ENCODE measurements around the gene COL12A1.

Gene COL12A1

DNA sequence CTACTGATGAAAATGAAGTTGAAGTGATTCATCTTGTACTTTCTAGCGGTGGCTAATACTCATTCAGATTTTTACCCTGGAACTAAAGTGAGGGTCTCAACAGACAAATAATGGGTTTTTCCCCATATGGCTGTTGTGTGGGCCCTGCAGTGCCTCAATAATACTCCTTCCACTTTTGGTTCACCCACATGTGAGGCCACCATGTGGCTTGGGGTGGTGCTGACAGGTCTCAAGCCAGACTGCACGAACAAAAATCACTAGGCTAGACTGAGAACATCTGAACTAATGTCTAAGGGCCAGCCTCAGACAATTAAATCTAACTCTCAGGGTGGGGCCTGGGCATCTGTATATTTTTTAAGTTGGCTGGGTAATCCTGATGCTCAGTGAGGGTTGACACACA is 7.9 kb upstream of the COL12A1 start:
- no peak for DNase-seq
- intact Hi-C loops (cut with DNase I): no loop called here

- no peak for DNase-seq
- intact Hi-C loops (cut with DNase I): no loop called here
Measured at GRCh38 chr6:75213112-75213511, 7.3 kb upstream of the COL12A1 start.

DNA sequence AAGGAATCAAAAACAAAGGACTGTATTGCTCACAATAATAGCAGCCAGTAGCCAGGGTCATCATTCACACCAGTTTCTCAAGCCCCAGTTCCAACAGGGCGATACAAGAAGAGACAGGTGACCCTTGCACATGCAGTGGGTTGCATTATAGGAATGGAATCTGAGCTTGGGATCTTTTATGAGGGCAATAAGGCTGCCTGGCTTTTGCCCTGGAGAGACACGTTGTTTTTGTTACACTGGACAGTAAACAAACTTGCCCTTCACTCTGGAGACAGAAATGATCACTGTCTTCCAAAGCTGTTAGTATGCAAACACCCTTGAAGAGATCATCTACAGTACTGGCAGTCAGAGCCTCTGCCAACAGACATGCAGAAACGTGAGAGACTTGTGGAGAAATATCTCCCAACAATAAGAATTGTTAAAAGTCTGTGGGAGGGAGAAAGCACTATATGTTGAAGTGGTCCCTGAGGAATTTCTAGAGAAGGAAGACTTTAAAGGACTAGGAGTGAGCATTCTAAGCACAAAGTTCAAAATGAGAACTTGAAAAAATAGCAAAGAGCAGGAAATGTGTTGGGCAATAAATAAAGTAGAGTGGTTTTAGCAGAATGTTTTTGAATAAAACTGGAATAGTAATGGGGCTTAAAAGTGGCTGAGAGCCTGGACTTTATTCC is 6.2 kb upstream of the COL12A1 start:
- DNase-seq: no peak
- intact Hi-C loops (cut with DNase I): no loop called here

GRCh38 chr6:75210885-75211739 is 5.3 kb upstream of the COL12A1 start:
- intact Hi-C loops (cut with DNase I): no loop called here
- peak in 1 of 10 donors; percentile 49 for DNase-seq

GRCh38 chr6:75209184-75209723 is 3.4 kb upstream of the COL12A1 start:
- DNase-seq: no peak
- intact Hi-C loops (cut with DNase I): loop anchor here (1.0 to 5.0 kb wide), 4 partner anchors 802 to 1470 kb away; no protein-coding TSS in a partner anchor

DNA sequence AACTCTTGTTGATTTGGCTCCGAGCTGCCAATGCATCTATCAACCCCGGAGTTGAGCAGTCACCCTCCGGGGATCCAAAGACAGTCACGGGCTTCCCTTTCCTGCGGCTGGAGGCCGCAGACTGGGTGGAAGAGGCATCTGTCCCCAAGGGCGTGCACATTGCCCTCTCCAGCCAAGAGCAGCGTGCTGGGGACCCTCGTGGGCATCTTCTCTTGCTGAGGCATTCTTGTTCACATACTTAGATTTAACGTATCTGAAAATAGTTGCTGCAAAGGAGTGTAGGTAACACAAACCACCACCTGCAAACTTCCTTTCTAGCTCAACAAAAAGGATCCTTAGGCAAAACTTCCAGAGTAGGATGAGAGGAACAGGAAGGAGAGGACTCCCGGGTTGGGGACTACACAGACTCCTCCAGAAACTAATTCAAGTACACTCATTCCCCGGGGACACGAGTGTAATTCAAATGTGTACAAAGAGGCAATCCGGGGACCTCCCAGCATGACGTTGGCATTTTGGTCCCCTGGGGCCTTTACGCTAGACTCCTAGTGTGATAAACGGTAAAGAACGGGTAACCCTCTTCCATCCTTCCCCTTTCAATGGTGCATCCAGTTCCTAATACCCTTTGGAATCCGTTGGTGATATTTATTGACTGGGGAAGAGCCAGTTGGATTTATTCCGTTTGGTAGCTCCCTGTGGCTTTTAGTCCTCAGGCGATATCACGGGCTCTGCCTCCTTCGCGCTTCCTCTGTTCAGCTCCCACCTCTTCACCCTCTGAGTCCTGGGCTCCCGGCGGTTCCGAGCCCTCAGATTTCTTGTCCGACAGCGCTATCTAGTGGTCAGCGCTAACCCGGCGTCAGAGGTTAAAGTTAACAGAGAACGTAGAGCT is 2.7 kb upstream of the COL12A1 start:
- intact Hi-C loops (cut with DNase I): loop anchor here (1.0 to 5.0 kb wide), 4 partner anchors 801 to 1469 kb away; no protein-coding TSS in a partner anchor
- DNase-seq: peak; percentile 74 to 97 (median 88)

DNA sequence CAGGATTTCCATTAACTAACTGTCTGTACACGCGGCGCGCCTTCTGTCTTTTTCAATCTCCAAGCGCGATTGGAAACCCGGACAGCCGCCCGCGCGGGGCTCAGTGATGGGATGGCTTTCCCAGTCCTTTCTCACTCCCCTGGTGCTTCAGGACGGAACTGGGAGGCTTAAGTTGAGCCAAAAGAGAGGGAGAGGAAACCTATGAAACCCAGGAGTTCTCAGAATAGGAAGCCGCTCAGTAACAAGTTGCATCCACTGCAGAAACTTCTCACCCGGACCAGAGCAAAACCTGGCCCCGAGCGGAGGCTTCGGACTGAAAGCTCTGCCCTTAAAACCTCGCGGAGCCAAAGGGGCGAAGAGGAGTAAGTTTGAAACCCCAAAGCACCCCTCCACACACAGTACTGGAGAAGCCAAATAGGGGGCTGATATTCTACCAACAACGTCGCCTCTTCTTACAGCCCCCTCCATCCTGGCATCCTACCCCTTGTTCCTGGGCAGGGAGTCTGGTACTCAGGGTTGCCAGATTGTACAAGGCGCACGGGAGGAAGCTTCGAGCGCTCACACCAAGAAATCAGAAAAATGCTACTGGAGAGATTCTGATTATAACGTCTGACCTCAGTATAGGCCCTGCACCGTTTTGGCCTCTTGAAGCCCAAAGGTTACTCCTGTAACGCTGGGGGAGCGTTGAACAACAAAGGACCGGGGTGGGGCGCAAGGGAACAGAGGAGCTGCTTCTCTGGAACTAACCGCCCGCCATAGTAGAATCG is 906 bp upstream of the COL12A1 start:
- intact Hi-C loops (cut with DNase I): loop anchor here (5.0 kb wide), 3 partner anchors 799 to 1349 kb away; no protein-coding TSS in a partner anchor
- peak in 3 of 10 donors; percentile 12 to 75 (median 66) for DNase-seq

GRCh38 chr6:75204959-75205775 is 686 bp downstream of the COL12A1 start:
- peak in 3 of 10 donors; percentile 25 to 80 (median 79) for DNase-seq
- intact Hi-C loops (cut with DNase I): loop anchor here (1.0 to 5.0 kb wide), 4 partner anchors 798 to 1348 kb away; no protein-coding TSS in a partner anchor

- intact Hi-C loops (cut with DNase I): loop anchor here (1.0 kb wide), 1 partner anchor 1113 kb away; no protein-coding TSS in a partner anchor
- peak; percentile 43 to 94 (median 73) for DNase-seq
Measured at GRCh38 chr6:75204217-75204958, 1.5 kb downstream of the COL12A1 start.

GRCh38 chr6:75203721-75204120 is 2.1 kb downstream of the COL12A1 start:
- no peak for DNase-seq
- intact Hi-C loops (cut with DNase I): loop anchor here (1.0 kb wide), 1 partner anchor 1112 kb away; no protein-coding TSS in a partner anchor

DNA sequence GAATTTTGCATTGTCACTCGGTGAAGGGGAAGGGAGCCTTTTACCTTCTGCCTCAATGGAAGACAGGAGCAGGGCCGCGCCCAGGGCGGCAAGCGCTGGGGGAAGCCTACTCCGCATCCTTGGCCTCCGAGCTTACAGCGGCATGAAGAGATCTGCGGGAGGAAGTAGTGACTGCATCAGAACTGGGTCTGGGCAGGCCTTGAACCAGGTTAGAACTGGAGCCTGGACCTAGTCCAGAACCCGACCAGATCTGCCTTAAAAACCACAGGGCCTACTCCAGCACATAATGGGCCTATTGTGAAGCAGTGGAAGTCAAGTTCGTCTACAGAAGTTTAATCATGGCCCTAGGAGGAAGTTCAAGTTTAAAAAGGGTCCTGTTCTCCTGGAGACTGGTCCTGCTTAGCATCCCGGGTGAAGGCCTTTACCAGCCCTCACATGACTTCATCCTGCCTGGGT is 3.1 kb downstream of the COL12A1 start:
- intact Hi-C loops (cut with DNase I): no loop called here
- no peak for DNase-seq

GRCh38 chr6:75201901-75202672 is 3.8 kb downstream of the COL12A1 start:
- peak in 5 of 10 donors; percentile 23 to 89 (median 78) for DNase-seq
- intact Hi-C loops (cut with DNase I): no loop called here

GRCh38 chr6:75201021-75201420 is 4.8 kb downstream of the COL12A1 start:
- intact Hi-C loops (cut with DNase I): no loop called here
- no peak for DNase-seq

DNA sequence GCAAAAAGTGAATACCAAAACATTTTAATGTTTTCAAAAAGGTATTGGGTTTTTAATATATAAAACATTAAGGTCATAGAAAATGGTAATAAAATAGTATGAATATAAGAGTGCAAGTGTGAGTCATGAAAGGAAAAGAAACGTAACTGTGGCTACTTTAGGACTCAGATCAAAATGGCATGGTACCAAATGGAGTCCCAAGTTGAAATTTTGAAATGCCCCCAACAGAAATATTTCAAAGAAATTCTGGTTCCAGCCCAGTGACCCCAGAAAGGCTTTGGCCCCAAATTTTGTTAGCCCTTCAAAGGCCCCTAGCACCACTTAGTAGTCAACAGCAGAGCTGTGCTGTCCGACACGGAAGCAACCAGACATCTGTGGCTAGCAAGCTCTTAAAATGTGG is 6.0 kb downstream of the COL12A1 start:
- intact Hi-C loops (cut with DNase I): no loop called here
- no peak for DNase-seq

DNA sequence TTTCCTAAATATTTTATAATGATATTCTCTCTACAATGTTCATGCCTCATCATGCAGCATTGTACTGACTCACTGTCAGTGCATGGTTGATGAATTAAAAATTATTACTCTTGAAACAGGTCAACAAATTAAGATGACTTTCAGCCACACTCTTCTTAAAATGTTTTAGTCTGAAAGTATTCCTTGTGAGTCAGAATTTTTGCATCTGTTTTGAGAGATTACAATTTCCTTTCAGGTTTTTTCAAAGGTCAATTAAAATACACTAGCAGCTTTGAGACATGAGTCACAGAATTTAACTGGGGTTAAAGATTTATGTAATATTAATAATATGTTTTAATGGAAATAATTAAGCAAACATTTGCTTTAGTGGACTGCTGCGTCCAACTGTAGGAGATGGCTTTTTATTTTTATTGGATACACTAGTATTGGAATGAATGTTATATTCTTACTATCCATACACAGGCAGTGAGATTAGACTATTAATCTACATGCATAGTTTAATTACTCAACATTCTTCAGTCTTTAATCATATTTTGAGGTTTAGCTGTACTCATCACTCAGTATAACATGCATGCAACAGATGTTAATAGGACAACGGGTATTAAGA is 9.7 kb downstream of the COL12A1 start:
- intact Hi-C loops (cut with DNase I): no loop called here
- DNase-seq: no peak

DNA sequence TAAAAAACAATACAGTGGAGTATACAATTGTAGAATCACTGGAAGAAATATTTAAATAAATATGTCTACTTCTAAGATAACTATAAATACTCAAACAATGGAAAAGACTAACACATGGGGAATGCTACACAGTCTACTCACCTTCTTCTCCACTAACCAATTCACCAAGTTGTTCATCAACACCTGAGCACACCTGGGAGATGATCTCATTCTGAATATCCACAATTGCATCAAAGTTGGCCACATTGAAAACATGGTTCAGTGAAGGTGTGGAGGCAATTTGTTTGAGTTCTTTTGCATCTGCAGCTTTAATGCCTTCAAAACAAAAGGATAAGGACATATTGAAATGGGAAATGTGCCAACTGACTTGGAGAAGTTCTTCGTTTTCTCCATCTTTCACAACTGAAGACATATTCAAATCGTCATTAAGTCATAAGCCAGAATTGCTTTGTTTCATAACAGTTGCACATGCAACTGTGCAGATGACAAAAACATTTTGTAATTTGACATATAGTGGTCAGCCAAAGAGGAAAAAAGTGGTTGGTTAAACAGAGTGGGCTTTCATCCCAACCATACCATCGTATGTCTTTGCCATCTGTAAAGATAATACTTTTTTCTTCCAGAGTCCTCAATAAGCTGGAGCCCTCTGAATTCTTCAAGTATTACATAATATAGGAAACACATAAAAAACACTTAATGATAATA is 17.5 kb downstream of the COL12A1 start:
- intact Hi-C loops (cut with DNase I): no loop called here
- no peak for DNase-seq

All from posterior cingulate gyrus (tissue), 11 donors.